ENCODE measurements around the gene CMTM2.
A peak's percentile ranks its signal among the peaks of the same experiment; 100 is the strongest.

The CMTM2 gene

DNA sequence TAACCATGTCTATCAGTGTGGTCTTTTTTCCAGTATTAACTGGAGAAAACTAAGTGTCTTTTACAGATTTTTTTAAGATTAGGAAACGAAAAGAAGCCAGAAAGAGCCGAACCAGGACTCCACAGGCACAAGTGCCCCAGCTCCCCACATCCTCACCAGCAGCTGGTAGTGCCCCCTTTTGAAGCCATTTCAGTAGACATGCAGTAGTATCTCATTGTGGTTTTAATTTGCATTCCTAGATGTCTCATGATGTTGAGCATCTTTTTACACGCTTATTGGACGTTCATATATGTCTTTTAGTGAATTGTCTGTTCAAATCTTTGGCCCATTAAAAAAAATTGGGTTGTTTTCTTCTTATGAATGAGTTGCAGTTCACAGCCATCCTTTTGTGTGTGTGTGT is 20.5 kb downstream of the CMTM2 start:
- no peak for DNase-seq (ENCODE audit: low read depth, low spot score)
- no peak overlapping the region for H3K4me3 ChIP-seq (ENCODE audit: low read depth, low read length)
- TF ChIP-seq, protein P1, sequence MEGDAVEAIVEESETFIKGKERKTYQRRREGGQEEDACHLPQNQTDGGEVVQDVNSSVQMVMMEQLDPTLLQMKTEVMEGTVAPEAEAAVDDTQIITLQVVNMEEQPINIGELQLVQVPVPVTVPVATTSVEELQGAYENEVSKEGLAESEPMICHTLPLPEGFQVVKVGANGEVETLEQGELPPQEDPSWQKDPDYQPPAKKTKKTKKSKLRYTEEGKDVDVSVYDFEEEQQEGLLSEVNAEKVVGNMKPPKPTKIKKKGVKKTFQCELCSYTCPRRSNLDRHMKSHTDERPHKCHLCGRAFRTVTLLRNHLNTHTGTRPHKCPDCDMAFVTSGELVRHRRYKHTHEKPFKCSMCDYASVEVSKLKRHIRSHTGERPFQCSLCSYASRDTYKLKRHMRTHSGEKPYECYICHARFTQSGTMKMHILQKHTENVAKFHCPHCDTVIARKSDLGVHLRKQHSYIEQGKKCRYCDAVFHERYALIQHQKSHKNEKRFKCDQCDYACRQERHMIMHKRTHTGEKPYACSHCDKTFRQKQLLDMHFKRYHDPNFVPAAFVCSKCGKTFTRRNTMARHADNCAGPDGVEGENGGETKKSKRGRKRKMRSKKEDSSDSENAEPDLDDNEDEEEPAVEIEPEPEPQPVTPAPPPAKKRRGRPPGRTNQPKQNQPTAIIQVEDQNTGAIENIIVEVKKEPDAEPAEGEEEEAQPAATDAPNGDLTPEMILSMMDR (IDR thresholded peaks at IDR 0.05; ENCODE audit: low read depth, low read length) = no peak
- in situ Hi-C loops (cut with HindIII; ENCODE audit: low sequenced_read_pairs) = no loop called here

DNA sequence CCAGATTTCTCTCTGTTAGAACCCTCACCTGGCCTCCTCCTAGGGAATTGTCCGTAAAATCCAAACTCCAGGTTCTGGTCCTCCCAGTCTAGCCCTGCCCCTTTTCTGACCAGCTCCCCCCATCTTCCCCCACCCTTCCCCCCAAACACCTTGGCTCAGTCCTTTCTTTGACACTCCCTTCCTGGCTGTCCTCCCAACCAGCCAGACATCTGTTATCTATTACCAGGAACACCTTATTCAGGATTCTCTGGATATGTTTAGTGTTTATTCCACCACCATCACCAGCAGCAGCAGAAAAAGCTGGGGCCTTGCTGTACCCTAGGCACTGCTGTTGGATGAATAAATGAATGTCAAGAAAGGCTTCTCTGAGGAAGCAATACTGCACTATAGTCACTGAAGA is 21.2 kb downstream of the CMTM2 start:
- TF ChIP-seq, protein P1 (IDR thresholded peaks at IDR 0.05; ENCODE audit: low read depth, low read length) = no peak
- DNase-seq (ENCODE audit: low read depth, low spot score) = no peak
- in situ Hi-C loops (cut with HindIII; ENCODE audit: low sequenced_read_pairs) = no loop called here
- no peak overlapping the region for H3K4me3 ChIP-seq (ENCODE audit: low read depth, low read length)

DNA sequence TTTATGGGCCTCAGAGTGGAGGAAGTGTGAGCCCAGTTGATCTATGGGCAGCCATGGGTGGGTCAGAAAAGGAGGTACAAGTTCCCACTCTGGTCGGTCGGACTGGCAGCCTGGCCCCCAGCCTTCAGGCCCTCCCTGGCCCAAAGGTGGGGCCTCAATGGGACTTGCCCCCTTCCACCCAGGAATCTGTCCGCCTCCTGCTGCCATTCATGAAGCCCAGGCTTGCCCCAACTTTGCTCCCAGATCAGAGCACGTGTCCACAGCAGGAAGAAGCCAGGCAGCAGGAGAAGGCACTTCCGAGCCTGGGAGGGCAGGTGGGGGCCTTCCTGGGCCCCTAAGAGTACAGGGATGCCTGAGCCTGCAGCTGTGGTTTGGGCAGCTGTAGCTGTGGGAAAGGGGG is 22.2 kb downstream of the CMTM2 start:
- TF ChIP-seq, protein P1 (IDR thresholded peaks at IDR 0.05; ENCODE audit: low read depth, low read length) = no peak
- no peak for DNase-seq (ENCODE audit: low read depth, low spot score)
- in situ Hi-C loops (cut with HindIII; ENCODE audit: low sequenced_read_pairs) = no loop called here
- no peak overlapping the region for H3K4me3 ChIP-seq (ENCODE audit: low read depth, low read length)

DNA sequence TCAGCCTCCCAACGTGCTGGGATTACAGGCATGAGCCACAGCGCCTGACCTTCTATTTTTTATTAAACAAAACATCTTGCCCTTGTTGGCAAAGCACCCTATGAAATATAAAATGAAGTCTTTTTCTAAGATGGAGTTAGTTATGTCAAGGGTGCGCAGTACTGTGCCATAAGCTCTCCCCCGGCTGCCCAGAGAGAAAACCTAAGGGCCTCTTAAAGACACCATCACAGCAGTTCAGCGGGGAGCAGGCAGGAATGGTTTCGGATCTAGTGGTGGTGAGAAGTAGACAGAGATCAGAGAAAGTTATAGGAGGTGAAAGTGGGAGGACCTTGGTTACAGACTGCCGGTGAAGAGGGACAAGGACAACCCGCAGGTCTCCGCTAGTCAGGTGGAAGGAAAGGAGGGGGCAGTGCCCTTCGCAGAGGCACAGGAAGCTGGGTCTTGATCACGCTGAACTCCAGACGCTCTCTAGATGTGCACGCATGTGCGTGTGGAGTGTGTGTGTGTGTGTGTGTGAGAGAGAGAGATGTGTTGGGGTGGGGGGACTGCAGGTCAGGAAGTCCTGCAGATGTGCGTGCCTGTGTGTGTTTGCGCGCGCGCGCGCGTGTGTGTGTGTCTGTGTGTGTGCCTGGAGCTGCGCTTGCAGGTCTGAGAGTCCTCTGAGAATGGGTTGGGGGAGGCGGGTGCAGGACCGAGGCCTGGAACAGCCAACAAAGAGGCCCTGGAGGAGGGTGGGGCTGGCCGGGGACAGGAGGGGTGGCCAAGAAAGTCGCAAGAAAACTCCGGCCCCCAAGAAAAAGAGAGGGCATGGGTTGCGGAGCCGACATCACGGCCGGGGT is 24.5 kb downstream of the CMTM2 start:
- TF ChIP-seq, protein P1 (IDR thresholded peaks at IDR 0.05; ENCODE audit: low read depth, low read length) = no peak
- DNase-seq (ENCODE audit: low read depth, low spot score) = peak; percentile 73
- in situ Hi-C loops (cut with HindIII; ENCODE audit: low sequenced_read_pairs) = no loop called here
- H3K4me3 ChIP-seq (ENCODE audit: low read depth, low read length) = peak overlapping the region; percentile 72

DNA sequence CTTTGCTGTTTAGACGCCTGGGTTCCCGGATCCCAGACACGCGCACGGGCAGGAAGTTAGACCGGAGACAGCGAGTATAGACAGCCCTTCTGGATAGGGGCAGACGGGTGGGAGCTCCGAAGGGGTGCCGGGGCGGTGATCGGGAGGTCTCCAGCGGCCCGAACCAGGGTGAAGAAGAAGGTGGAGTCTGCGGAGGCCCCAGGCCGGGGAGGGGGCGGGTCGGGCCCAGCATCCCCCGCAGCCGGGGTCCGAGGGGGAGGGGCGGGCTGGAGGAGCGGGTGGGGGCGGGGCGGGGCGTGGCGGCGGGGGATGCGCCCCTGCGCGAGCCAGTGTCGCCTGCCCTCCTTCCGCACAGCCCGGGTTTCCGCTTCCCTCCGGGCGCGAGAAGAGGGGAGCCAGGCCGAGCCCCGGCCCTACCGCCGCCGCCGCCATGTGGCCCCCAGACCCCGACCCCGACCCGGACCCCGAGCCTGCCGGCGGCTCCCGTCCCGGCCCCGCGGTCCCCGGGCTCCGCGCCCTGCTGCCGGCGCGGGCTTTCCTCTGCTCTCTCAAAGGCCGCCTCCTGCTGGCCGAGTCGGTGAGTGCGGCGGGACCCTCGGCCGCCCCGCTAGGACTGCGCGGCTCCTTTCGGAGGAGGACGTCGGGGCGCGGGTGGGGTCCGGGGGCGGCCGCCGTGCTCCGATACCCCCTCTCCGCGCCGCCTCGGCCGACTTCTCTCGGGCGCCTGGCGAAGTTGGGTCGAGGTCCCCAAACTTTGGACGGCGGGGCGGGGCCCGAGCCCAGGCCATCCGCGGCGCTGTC is 25.3 kb downstream of the CMTM2 start, which contains the start of gene CMTM3:
TSS of gene CMTM3 (plus strand) at position 329 of the 801 bp plus-strand sequence. CDS start at position 431, 102 bp downstream.
- TF ChIP-seq, protein P1 (IDR thresholded peaks at IDR 0.05; ENCODE audit: low read depth, low read length) = peak; percentile 62
- H3K4me3 ChIP-seq (ENCODE audit: low read depth, low read length) = peak within 1 kb of the TSS; percentile 72
- in situ Hi-C loops (cut with HindIII; ENCODE audit: low sequenced_read_pairs) = no loop called here
- DNase-seq (ENCODE audit: low read depth, low spot score) = peak; percentile 74

DNA sequence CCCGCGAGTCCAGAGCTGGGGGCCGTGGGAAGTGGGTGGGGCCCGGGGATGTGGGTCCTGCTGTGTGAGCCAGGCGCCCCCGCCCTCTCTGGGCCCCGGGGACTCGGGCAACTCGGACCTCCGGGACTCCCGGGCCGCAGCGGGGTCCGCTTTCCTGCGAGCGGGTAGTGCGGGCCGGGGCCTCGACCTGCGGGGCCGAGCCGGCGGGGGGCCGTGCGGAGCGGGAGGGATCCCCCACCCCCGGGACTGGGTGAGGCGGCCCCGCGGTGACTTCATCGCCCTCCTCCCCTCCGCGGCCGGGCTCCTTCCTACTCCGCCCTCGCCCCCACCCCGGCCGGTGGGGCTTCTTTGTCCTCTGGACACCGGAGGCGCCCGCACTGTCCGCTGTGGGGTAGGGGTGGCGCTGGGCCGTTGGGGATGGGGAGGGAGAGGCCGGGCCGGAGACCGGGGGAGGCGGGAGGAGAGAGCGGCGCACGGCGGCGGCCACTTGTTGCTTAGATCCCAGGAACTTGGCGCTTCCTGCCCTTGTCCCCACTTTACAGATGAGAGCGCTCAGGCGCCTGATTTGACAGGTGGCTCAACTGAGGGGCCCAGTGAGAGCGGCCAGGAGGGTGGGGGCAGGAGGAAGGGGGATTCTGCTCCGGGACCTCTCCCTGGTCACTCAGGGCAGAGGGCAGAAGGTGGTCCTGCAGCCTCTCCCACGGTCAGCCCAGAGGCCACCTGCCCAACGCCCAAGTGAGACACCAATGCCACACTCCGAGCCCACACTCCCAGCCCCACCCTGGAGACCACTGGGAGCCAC is 26.1 kb downstream of the CMTM2 start:
- DNase-seq (ENCODE audit: low read depth, low spot score) = peak; percentile 61
- in situ Hi-C loops (cut with HindIII; ENCODE audit: low sequenced_read_pairs) = no loop called here
- peak overlapping the region; percentile 72 for H3K4me3 ChIP-seq (ENCODE audit: low read depth, low read length)
- TF ChIP-seq, protein P1 (IDR thresholded peaks at IDR 0.05; ENCODE audit: low read depth, low read length) = no peak

Data from astrocyte of the spinal cord (primary cell).